HEK293 (cell line): ENCODE data around the gene ABCB11.

Source experiments
- MEIS1 ChIP-seq: sonication (generic); formaldehyde crosslinking; IDR thresholded peaks from 2 replicates; pipeline ENCODE4 v1.8.1; 2022; ENCODE audit warnings: missing genetic modification reagents, mild to moderate bottlenecking, borderline replicate concordance
- REST ChIP-seq: fragments of 450-650 bp; formaldehyde crosslinking; IDR thresholded peaks from 2 replicates; pipeline ENCODE4 v1.5.1; 2016; ENCODE audit warnings: missing biosample characterization, missing genetic modification characterization
- SALL2 ChIP-seq: fragments of 450-650 bp; formaldehyde crosslinking; IDR thresholded peaks from 2 replicates; pipeline ENCODE4 v1.5.0; 2017; ENCODE audit warnings: missing biosample characterization, mild to moderate bottlenecking, missing genetic modification characterization, borderline replicate concordance
- SP2 ChIP-seq: fragments of 450-650 bp; formaldehyde crosslinking; IDR thresholded peaks from 2 replicates; pipeline ENCODE4 v1.5.1; 2016; ENCODE audit warnings: missing biosample characterization, missing genetic modification characterization
- SP7 ChIP-seq: fragments of 450-650 bp; formaldehyde crosslinking; IDR thresholded peaks from 2 replicates; pipeline ENCODE4 v1.5.1; 2016; ENCODE audit warnings: missing biosample characterization, missing genetic modification characterization
- TCF7L2 ChIP-seq: IDR thresholded peaks from 2 replicates; pipeline ENCODE4 v1.6.1; 2011; ENCODE audit warnings: low read depth, mild to moderate bottlenecking, inconsistent platforms, low read length, moderate library complexity, borderline replicate concordance
- TRIM28 ChIP-seq: IDR thresholded peaks from 2 replicates; pipeline ENCODE4 v1.6.1; 2011; ENCODE audit warnings: low read length, control low read depth, borderline replicate concordance
- ZNF426 ChIP-seq: fragments of 450-650 bp; formaldehyde crosslinking; IDR thresholded peaks from 2 replicates; pipeline ENCODE4 v1.5.1; 2017; ENCODE audit warnings: missing biosample characterization, missing genetic modification characterization, mild to moderate bottlenecking, inconsistent platforms, moderate library complexity
- ZNF791 ChIP-seq: fragments of 450-650 bp; formaldehyde crosslinking; IDR thresholded peaks from 2 replicates; pipeline ENCODE4 v1.5.1; 2016; ENCODE audit warnings: missing biosample characterization, missing genetic modification characterization
- ZNF830 ChIP-seq: fragments of 450-650 bp; IDR thresholded peaks from 2 replicates; pipeline ENCODE4 v1.5.0; 2018; ENCODE audit warnings: missing biosample characterization, missing genetic modification characterization, low read depth, mild to moderate bottlenecking, moderate library complexity
- ZSCAN23 ChIP-seq: fragments of 450-650 bp; formaldehyde crosslinking; IDR thresholded peaks from 2 replicates; pipeline ENCODE4 v1.5.1; 2016; ENCODE audit warnings: missing biosample characterization, missing genetic modification characterization
- TF ChIP-seq, protein P1 (sequence below): fragments of 450-650 bp; formaldehyde crosslinking; IDR thresholded peaks from 2 replicates; pipeline ENCODE4 v1.5.1; 2016; ENCODE audit warnings: missing biosample characterization, missing genetic modification characterization
- TF ChIP-seq, protein P2 (sequence below): fragments of 450-650 bp; formaldehyde crosslinking; IDR thresholded peaks from 2 replicates; pipeline ENCODE4; 2016; ENCODE audit warnings: missing biosample characterization, missing genetic modification characterization
- TF ChIP-seq, protein P3 (sequence below): fragments of 450-650 bp; formaldehyde crosslinking; IDR thresholded peaks from 2 replicates; pipeline ENCODE4 v1.5.1; 2016; ENCODE audit warnings: missing biosample characterization, missing genetic modification characterization

DNA sequence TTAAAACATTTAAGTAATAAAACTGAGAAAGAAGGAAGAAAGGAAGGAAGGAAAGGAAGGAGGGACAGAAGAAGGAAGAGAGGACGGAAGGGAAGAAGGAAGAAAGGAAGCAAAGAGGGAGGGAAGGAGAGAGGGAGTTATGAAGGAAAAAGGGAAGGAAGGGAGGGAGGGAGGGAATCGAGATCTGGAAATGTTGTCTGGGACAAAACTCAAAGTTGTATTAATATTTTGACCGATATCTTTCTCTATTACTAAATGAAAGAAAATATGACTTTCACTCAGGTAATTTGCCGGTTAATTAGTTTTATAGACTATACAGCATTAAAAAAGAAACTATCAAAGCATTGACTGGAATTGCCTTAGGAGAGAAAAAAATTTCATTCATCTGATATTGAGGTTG, 85.6 kb downstream of the ABCB11 start:
- TF ChIP-seq, protein P1, sequence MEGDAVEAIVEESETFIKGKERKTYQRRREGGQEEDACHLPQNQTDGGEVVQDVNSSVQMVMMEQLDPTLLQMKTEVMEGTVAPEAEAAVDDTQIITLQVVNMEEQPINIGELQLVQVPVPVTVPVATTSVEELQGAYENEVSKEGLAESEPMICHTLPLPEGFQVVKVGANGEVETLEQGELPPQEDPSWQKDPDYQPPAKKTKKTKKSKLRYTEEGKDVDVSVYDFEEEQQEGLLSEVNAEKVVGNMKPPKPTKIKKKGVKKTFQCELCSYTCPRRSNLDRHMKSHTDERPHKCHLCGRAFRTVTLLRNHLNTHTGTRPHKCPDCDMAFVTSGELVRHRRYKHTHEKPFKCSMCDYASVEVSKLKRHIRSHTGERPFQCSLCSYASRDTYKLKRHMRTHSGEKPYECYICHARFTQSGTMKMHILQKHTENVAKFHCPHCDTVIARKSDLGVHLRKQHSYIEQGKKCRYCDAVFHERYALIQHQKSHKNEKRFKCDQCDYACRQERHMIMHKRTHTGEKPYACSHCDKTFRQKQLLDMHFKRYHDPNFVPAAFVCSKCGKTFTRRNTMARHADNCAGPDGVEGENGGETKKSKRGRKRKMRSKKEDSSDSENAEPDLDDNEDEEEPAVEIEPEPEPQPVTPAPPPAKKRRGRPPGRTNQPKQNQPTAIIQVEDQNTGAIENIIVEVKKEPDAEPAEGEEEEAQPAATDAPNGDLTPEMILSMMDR, result no peak
- TF ChIP-seq TRIM28 (no peak), TCF7L2 (no peak), SP7 (no peak), ZNF791 (tag by site-specific recombination) (no peak), MEIS1 (CRISPR knock-in tag) (no peak), SP2 (tag by site-specific recombination) (no peak), ZNF426 (tag by site-specific recombination) (no peak), ZNF830 (no peak), ZSCAN23 (tag by site-specific recombination) (no peak), SALL2 (tag by site-specific recombination) (no peak), REST (tag by site-specific recombination) (no peak)
- TF ChIP-seq, protein P2, sequence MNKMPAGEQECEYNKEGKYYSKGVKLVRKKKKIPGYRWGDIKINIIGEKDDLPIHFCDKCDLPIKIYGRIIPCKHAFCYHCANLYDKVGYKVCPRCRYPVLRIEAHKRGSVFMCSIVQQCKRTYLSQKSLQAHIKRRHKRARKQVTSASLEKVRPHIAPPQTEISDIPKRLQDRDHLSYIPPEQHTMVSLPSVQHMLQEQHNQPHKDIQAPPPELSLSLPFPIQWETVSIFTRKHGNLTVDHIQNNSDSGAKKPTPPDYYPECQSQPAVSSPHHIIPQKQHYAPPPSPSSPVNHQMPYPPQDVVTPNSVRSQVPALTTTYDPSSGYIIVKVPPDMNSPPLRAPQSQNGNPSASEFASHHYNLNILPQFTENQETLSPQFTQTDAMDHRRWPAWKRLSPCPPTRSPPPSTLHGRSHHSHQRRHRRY, result no peak
- TF ChIP-seq, protein P3, sequence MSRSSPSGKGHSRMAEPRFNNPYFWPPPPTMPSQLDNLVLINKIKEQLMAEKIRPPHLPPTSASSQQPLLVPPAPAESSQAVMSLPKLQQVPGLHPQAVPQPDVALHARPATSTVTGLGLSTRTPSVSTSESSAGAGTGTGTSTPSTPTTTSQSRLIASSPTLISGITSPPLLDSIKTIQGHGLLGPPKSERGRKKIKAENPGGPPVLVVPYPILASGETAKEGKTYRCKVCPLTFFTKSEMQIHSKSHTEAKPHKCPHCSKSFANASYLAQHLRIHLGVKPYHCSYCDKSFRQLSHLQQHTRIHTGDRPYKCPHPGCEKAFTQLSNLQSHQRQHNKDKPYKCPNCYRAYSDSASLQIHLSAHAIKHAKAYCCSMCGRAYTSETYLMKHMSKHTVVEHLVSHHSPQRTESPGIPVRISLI, result no peak
